GM12873 (cell line): ENCODE measurements around the gene PRKCA.

Source experiments
- TF ChIP-seq, protein P1 (sequence below): IDR thresholded peaks from 2 replicates; pipeline ENCODE4 v1.5.1; 2012; ENCODE audit warnings: low read depth, mild to moderate bottlenecking, moderate library complexity, low read length, control low read depth; ENCODE audit not compliant: insufficient read depth; ENCODE audit errors: missing control alignments

Gene PRKCA

DNA sequence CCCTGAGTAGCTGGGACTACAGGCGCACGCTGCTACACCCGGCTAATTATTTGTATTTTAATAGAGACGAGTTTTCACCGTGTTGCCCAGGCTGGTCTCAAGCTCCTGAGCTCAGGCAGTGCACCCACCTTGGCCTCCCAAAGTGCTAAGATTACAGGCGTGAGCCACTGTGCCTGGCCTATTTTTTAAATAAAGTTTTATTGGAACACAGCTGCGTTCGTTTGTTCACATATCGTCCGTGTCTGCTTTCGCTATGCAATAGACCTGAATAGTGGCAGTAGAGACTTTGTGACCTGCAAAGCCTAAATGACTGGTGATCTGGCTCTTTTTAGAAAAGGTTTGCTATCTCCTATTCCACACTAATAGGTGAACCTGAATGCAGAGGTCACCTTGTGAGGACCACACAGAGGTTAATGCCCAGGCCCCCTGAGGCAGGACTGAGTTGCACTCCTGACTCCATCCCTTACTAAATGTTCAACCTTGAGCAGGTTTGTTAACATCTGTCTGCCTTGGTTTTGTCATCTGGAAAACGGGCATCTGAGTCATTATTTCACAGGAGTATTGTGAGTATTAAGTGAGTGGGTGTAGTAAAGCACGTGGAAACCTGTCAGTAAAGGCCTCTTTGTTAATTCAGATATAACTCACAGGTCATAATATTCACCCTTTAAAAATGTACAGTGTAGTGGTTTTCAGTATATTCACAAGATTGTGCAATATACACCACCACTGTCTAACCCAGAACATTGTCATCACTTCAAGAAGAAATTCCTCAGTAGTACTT is 375.0 kb downstream of the PRKCA start:
- TF ChIP-seq, protein P1, sequence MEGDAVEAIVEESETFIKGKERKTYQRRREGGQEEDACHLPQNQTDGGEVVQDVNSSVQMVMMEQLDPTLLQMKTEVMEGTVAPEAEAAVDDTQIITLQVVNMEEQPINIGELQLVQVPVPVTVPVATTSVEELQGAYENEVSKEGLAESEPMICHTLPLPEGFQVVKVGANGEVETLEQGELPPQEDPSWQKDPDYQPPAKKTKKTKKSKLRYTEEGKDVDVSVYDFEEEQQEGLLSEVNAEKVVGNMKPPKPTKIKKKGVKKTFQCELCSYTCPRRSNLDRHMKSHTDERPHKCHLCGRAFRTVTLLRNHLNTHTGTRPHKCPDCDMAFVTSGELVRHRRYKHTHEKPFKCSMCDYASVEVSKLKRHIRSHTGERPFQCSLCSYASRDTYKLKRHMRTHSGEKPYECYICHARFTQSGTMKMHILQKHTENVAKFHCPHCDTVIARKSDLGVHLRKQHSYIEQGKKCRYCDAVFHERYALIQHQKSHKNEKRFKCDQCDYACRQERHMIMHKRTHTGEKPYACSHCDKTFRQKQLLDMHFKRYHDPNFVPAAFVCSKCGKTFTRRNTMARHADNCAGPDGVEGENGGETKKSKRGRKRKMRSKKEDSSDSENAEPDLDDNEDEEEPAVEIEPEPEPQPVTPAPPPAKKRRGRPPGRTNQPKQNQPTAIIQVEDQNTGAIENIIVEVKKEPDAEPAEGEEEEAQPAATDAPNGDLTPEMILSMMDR: no peak

DNA sequence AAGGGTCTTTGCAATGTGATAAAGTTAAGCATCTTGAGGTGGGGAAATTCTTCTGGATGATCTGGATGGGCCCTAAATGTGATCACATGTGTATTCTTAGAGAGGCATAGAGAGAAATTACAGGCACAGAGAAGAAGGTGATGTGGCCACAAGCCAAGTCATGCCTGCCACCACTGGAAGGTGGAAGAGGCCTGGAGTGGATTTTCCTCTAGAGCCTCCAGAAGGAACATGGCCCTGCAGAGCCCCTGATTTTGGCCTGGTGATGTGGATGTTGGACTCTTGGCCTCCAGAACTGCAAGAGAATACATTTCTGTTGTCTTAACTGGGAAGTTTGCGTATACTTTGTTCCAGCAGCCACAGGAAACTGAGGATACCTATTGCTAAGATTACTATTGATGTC is 375.6 kb downstream of the PRKCA start:
- TF ChIP-seq, protein P1: no peak

DNA sequence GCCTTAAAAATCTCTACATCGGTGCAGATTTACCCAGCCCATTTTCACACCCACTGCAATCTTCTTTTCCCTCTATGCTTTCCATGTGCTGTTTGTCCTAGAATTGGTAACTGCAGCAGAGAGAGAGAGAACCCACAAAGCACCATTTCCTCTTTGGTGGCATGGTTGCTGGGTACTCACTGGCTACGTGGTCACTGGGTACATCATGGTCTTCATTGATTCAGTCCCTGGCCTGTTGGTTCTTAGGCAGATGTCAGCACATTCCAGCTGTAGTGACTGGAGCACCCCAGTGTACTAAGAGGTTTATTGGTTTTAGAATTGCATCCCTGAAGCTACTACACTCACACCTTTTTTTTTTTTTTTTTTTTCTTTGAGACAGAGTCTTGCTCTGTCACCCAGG is 376.4 kb downstream of the PRKCA start:
- TF ChIP-seq, protein P1: no peak

DNA sequence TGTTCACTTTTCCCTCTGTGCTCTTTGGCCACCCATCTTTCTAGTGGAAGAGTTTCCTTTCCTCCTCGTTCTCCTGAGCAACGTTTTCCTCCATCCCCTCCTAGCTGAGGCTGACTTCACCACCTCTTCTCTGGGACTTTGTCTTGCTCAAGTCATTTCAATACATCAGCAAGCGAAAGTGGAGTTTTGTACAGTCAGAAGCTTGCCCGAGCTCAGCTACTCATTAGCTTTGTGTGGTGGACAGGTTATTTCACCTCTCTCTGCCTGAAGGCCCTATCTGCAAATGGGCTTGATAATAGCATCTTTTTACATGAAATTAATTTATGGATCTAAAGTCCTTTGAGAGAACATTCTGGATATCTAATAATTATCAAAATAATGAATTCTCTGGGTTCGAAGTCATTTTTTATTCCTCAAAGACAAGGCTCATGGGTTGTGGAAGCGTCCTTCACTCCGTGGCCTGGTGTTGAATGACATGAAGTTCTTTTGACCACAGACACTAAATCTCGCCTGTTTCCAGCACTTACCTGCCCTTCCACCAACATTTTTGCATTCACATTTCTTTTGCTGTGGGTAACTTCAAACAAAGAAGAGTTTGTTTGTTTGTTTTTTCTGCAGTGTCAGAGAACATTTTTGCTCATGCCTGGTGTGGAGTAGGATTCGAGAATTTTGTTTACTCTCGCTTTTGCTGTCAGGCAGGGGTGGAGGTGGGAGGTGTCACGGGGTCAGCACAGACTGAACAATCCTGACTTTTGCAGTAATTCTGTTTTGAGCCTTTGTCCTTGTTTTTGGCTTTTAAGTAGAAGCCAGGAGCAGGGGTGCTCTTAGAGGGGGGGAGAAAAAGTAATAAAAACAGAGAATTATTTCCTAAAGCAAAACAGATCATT is 377.5 kb downstream of the PRKCA start:
- TF ChIP-seq, protein P1: no peak

DNA sequence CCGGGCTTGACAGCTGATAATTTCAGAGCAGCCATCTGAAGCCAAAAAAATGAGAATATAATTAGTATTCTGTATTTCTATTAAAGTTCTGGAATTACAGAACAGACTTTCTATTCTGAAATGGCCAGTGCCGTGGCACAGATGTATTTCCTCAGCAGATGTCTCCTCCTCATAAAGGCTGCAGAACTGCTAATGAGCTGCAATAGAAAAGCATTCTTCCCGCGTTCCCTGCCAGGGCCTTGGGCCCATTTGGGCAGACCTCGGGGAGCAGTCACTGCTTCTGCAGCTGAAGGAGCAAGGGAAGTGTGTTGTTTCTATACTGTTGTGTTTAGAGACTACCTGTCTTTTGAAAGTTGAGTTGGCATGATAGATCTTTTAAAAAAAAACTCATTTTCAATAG is 379.9 kb downstream of the PRKCA start:
- TF ChIP-seq, protein P1: no peak

DNA sequence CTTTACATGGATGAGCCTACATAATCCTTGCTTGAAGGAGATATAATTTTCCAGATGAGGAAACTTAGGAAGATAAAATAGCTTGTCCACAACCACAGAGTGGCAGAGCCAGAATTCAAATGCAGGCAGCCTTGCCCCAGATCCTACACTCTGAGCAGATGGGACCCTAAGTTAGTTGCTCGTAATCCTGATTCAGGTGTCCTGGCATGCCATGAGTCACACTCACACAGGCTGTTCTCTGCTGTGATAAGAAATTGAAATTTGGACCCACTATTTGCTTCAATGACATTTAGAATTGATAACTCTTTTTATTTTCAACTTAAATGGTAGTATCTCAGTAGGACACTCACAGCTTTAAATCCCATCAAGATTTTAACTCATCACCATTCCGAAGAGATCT is 381.8 kb downstream of the PRKCA start:
- TF ChIP-seq, protein P1: no peak

DNA sequence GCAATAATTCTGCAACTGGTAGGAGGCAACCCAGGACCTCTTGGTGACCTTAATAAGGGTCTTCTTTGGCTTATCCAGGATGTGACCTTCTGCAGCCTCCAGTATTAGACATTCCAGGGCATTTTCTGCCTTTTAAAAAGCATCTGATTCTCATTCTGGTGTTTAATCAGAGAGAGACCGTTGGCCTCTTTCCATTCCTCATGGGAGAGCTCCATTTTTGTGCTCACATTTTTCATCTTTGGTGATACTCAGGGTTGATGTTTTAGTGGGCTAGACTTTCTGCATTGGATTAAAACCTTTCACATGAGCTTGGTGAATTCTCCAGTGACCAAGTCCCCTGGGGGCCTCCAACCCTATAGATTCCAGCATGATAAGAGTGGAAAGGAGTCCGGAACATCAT is 382.3 kb downstream of the PRKCA start:
- TF ChIP-seq, protein P1: no peak
